ENCODE results near the gene RENBP.

GRCh38 chrX:153968754-153969124 is 24.3 kb upstream of the RENBP start:
- no peak for TF ChIP-seq CTCF (IDR thresholded peaks at IDR 0.05)
- no peak for TF ChIP-seq POLR2A (IDR thresholded peaks at IDR 0.05)
